HepG2 (cell line): Measurements from ENCODE around the gene PRR36. TPM values are rescaled to one million over a fixed set of nuclear protein-coding genes. Genes with fewer than 3 reads are reported as not detected.

Source experiments
- AKAP8 ChIP-seq: sonication (generic); formaldehyde crosslinking; IDR thresholded peaks from 2 replicates; pipeline ENCODE4 v1.5.1; 2020; ENCODE audit warnings: mild to moderate bottlenecking, missing genetic modification reagents
- CEBPG ChIP-seq: IDR thresholded peaks from 2 replicates; pipeline ENCODE4 v1.6.1; 2016
- DRAP1 ChIP-seq: IDR thresholded peaks from 2 replicates; pipeline ENCODE4 v1.6.1; 2016; ENCODE audit warnings: missing genetic modification reagents, missing compliant biosample characterization
- E2F2 ChIP-seq: sonication (generic); formaldehyde crosslinking; IDR thresholded peaks from 2 replicates; pipeline ENCODE4 v1.4.0; 2020; ENCODE audit warnings: missing genetic modification reagents, borderline replicate concordance
- FOXP4 ChIP-seq: sonication (generic); formaldehyde crosslinking; IDR thresholded peaks from 2 replicates; pipeline ENCODE4 v1.4.0; 2020; ENCODE audit warnings: missing genetic modification reagents
- HCFC1 ChIP-seq: fragments of 150-350 bp; IDR thresholded peaks from 2 replicates; pipeline ENCODE4 v1.6.1; 2014; ENCODE audit warnings: low read depth, low read length
- HDAC1 ChIP-seq: sonication (generic); formaldehyde crosslinking; IDR thresholded peaks from 2 replicates; pipeline ENCODE4 v1.5.1; 2020; ENCODE audit warnings: mild to moderate bottlenecking, missing genetic modification reagents
- HOXA3 ChIP-seq: sonication (generic); formaldehyde crosslinking; IDR thresholded peaks from 2 replicates; pipeline ENCODE4 v1.5.0; 2020; ENCODE audit warnings: missing genetic modification reagents
- IRF2 ChIP-seq: IDR thresholded peaks from 2 replicates; pipeline ENCODE4 v1.6.1; 2018; ENCODE audit warnings: missing genetic modification reagents, missing compliant biosample characterization
- KDM2A ChIP-seq: sonication (generic); formaldehyde crosslinking; IDR thresholded peaks from 2 replicates; pipeline ENCODE4 v1.4.0; 2020; ENCODE audit warnings: low read depth, missing genetic modification reagents, borderline replicate concordance
- MED1 ChIP-seq: sonication (generic); formaldehyde crosslinking; IDR thresholded peaks from 2 replicates; pipeline ENCODE4 v1.4.0; 2020; ENCODE audit warnings: missing genetic modification reagents
- MIER3 ChIP-seq: IDR thresholded peaks from 2 replicates; pipeline ENCODE4 v1.6.1; 2016; ENCODE audit warnings: missing compliant biosample characterization, borderline replicate concordance
- MLLT10 ChIP-seq: sonication (generic); formaldehyde crosslinking; IDR thresholded peaks from 2 replicates; pipeline ENCODE4 v1.4.0; 2020; ENCODE audit warnings: missing genetic modification reagents
- NCOA5 ChIP-seq: sonication (generic); formaldehyde crosslinking; IDR thresholded peaks from 2 replicates; pipeline ENCODE4 v1.4.0; 2020; ENCODE audit warnings: missing genetic modification reagents
- SIX1 ChIP-seq: sonication (generic); formaldehyde crosslinking; IDR thresholded peaks from 2 replicates; pipeline ENCODE4 v1.4.0; 2020; ENCODE audit warnings: missing genetic modification reagents, borderline replicate concordance
- TBP ChIP-seq: sonication (generic); formaldehyde crosslinking; IDR thresholded peaks from 2 replicates; pipeline ENCODE4 v1.5.0; 2020; ENCODE audit warnings: missing genetic modification reagents
- TBX2 ChIP-seq: sonication (generic); formaldehyde crosslinking; IDR thresholded peaks from 2 replicates; pipeline ENCODE4 v1.5.0; 2020; ENCODE audit warnings: missing genetic modification reagents, mild to moderate bottlenecking, borderline replicate concordance
- ZBTB42 ChIP-seq: sonication (generic); formaldehyde crosslinking; IDR thresholded peaks from 2 replicates; pipeline ENCODE4 v1.5.0; 2020; ENCODE audit warnings: mild to moderate bottlenecking, missing genetic modification reagents
- ZNF333 ChIP-seq: sonication (generic); formaldehyde crosslinking; IDR thresholded peaks from 2 replicates; pipeline ENCODE4 v1.4.0; 2020; ENCODE audit warnings: mild to moderate bottlenecking, missing genetic modification reagents, borderline replicate concordance
- ZNF343 ChIP-seq: sonication (generic); formaldehyde crosslinking; IDR thresholded peaks from 2 replicates; pipeline ENCODE4 v1.4.0; 2020; ENCODE audit warnings: mild to moderate bottlenecking, missing genetic modification reagents
- ZNF552 ChIP-seq: sonication (generic); formaldehyde crosslinking; IDR thresholded peaks from 2 replicates; pipeline ENCODE4 v1.9.0; 2022; ENCODE audit warnings: missing genetic modification reagents, mild to moderate bottlenecking, borderline replicate concordance
- ZNF605 ChIP-seq: sonication (generic); formaldehyde crosslinking; IDR thresholded peaks from 2 replicates; pipeline ENCODE4 v1.8.0; 2022; ENCODE audit warnings: mild to moderate bottlenecking, missing genetic modification reagents
- ZNF749 ChIP-seq: sonication (generic); formaldehyde crosslinking; IDR thresholded peaks from 2 replicates; pipeline ENCODE4 v1.8.0; 2022; ENCODE audit warnings: mild to moderate bottlenecking, missing genetic modification reagents, moderate library complexity, borderline replicate concordance
- polyA plus RNA-seq, 8 experiments: library from polyadenylated mRNA; depleted of rRNA in 3 of 8; stranded (reverse) in 7 of 8; unstranded in 1 of 8; fragments of >200 nt; fragmentation: Illumina TruSeq in 4 of 8; extraction: Trizol in 4 of 8; gene quantifications; 2 replicates each; pipeline versions ENCODE4 v1.2.1 to v1.2.3, GENCODE V29; 2011 to 2016; ENCODE audit warnings: low read depth in 4 of 8, missing spikeins in 1 of 8, mixed read lengths in 1 of 8; ENCODE audit not compliant: insufficient read depth in 1 of 8
- total RNA-seq, 5 experiments: library from RNA; depleted of rRNA; stranded (reverse); fragments of >200 nt; fragmentation: Illumina TruSeq; extraction: Trizol; gene quantifications; 2 replicates each; pipeline ENCODE4 v1.2.3, GENCODE V29; 2016; ENCODE audit warnings: low read depth in 1 of 5

Gene PRR36
- total and polyA plus RNA-seq, 2 of the 13 experiments (the other 11 are each of a cell fraction or from before 2014, with no cell fraction given), result 0.07 to 0.17 TPM

- no peak for TF ChIP-seq NCOA5 (CRISPR knock-in tag)
- TF ChIP-seq MLLT10, result no peak
- TF ChIP-seq CEBPG, result no peak; the same call in 1 of the 2 replicates
- TF ChIP-seq SIX1 (CRISPR knock-in tag), result peak; percentile 58; the same call in 1 of the 2 replicates
- TF ChIP-seq MED1 (CRISPR knock-in tag), result peak; percentile 69; the same call in 1 of the 2 replicates
- TF ChIP-seq DRAP1 (CRISPR knock-in tag), result peak; percentile 37; the same call in 1 of the 2 replicates
- no peak for TF ChIP-seq ZNF333 (CRISPR knock-in tag)
- no peak for TF ChIP-seq TBP
- peak; percentile 47; the same call in 1 of the 2 replicates for TF ChIP-seq ZNF552 (CRISPR knock-in tag)
- TF ChIP-seq KDM2A (CRISPR knock-in tag), result peak; percentile 75; the same call in 1 of the 2 replicates
- peak; percentile 69; the same call in 1 of the 2 replicates for TF ChIP-seq ZNF749 (CRISPR knock-in tag)
- peak; percentile 88 for TF ChIP-seq HDAC1
- TF ChIP-seq ZNF343 (CRISPR knock-in tag), result no peak
- no peak for TF ChIP-seq AKAP8 (CRISPR knock-in tag)
- peak; percentile 65 for TF ChIP-seq MIER3
- TF ChIP-seq TBX2 (CRISPR knock-in tag), result peak; percentile 59
- 0 out of 2 replicates have a peak, but pooled peaks have one; percentile 24 for TF ChIP-seq E2F2 (CRISPR knock-in tag)
- peak; percentile 45; the same call in 1 of the 2 replicates for TF ChIP-seq FOXP4
- no peak for TF ChIP-seq ZBTB42 (CRISPR knock-in tag)
- peak; percentile 37; the same call in 1 of the 2 replicates for TF ChIP-seq HCFC1
- TF ChIP-seq IRF2 (CRISPR knock-in tag), result no peak
- peak; percentile 85 for TF ChIP-seq HOXA3 (CRISPR knock-in tag)
- TF ChIP-seq ZNF605 (CRISPR knock-in tag), result peak; percentile 93
Measured at GRCh38 chr19:7919610-7920518, 45.7 kb upstream of the PRR36 start, which contains the start of gene SNAPC2 (continued).
